ENCODE data around the gene SLC12A4.

The SLC12A4 gene

DNA sequence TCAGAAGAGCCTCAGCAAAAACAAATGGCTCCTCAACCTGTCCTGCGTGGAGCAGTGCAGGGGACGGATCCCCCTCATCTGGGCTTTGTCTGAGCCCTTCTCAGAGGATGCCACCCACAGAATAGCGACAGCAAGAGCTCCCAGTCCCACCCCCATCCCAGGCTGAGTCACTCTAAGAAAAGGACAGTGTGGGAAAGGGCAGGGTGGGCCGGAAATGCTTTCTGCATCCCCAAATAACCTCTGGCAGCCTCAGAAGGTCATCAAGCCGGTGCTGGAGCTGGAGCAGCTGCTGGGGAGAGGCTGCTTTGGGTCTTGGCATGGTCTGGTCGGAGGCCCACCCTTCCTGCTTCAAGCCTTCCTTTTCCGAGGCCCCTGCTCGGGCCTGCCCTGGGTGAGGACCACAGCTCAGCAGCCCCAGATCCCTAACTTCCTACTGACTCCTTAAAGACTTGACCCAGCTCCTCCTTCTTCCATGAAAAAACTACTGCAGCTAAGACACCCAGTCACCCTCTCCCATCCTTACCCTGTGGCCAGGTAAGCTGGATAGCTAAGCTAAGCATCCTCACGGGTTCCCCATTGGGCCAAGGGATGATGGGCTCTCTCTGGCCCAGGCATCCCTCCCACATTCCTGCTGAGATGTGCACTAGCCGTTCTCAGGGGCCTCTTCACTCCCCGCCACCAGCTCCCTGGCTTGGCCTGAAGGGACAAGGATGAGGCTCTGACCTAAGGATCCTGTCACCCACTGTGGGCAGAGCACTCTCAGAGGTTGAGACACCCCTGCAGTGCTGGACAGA is 8.7 kb downstream of the SLC12A4 start:
- Mint-ChIP-seq H3K36me3 (ENCODE audit: low read depth) (peaks cover 11% of the 10 kb centered on the region), H3K27me3 (no peaks in the 10 kb centered on the region), H3K9me3 (no peaks in the 10 kb centered on the region), H3K4me3 (no peak overlapping the region), H3K27ac (no peak overlapping the region), H3K4me1 (no peaks in the 10 kb centered on the region)
- DNase-seq (no peak), ATAC-seq (no peak)

DNA sequence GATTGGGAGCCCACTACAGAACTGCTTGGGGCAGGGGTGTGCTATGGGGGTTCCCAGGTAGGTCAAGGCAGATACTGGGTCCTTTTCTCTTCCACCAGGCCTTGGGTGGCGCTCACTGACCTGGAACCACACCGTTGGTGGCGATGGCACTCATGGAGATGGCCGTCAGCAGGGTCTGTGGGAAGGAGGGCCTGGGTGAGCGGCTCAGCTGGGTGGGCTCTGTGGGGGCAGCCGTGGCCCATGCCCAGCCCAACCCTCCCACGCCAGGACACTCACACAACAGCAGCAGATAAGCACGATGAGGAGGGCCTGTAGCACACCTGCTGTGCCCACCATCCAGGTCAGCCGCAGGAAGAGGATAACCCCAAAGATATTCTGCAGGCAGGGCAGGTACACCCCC is 10.8 kb downstream of the SLC12A4 start:
- no peak overlapping the region for H3K4me3 Mint-ChIP-seq
- DNase-seq (no peak), ATAC-seq (no peak)
- H3K9me3 Mint-ChIP-seq: no peaks in the 10 kb centered on the region
- no peaks in the 10 kb centered on the region for H3K27me3 Mint-ChIP-seq
- no peak overlapping the region for H3K27ac Mint-ChIP-seq
- peaks cover 9% of the 10 kb centered on the region for H3K36me3 Mint-ChIP-seq (ENCODE audit: low read depth)
- no peaks in the 10 kb centered on the region for H3K4me1 Mint-ChIP-seq

DNA sequence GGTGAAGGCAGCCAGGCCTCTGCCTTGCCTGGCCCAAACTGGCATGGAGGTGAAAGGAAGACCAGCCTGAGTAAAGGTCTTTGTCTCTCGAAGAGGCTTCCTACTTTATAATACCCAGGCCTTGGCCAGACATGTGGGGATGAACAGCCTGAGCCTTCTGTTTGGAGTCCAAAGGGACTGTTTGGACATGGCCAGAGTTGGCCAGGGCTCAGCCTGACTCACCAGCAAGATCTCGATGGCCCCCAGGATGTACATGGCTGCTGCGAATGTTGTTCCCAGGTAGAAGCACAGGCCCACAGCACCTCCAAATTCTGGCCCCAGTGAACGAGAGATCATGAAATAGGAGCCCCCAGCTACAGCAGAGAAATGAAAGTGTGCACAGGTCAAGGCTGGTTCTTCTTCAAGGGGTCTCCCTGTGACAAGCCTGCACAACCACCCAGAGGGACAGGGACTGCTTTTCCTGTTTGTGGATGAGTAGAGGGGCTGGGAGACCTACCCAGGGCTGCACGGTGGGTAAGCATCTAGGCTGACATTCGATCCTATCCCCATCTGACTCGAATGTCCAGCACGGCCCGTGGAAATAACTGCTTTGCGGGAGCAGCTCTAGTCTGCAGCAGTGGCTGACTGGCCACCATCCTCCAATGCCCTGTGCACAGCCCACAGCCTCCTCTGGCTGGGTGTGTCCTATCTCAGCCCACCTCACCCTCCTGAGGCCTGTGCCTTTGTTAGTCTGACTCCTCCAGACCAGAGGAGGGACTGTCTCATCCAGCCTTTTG is 13.8 kb downstream of the SLC12A4 start:
- Mint-ChIP-seq H3K9me3 (no peaks in the 10 kb centered on the region), H3K36me3 (ENCODE audit: low read depth) (peaks cover 2% of the 10 kb centered on the region)
- ATAC-seq: no peak

DNA sequence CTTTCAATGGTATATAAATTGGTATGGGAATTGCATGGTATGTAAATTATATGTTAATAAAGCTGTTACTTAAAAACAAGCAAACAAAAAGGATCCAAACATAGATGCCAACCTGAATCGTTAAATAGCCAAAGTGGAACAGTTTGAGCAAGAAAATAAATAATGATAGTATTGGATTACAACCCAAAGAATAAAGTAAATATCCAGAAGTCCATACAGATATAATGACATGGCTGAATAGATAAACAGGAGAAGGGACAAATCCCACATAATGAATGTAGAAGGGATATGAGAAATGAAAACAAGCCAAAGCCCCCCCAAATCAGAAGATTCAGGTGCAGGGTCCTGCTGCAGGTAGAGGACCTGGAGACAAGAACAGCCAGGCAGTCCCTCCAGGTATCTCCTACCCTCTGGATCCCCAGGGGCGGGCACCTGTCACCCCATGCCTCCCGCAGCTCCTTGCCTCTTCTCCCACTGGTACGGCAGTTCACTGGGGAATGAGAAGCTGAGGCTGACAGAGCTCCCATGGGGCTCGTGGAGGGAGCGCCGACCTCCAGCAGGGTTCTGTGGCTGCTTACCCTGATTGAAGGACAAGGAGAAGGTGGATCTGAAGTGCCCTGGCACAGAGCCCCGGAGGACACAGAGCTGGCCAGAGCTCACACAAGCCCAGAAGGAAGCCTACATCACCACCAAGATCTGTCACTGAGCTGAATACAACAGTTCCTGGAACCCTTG is 14.6 kb downstream of the SLC12A4 start:
- no peak overlapping the region for H3K27ac Mint-ChIP-seq
- H3K9me3 Mint-ChIP-seq: no peaks in the 10 kb centered on the region
- peaks cover 2% of the 10 kb centered on the region for H3K36me3 Mint-ChIP-seq (ENCODE audit: low read depth)
- H3K4me3 Mint-ChIP-seq: no peak overlapping the region
- H3K4me1 Mint-ChIP-seq: no peaks in the 10 kb centered on the region
- DNase-seq: no peak
- no peak for ATAC-seq
- H3K27me3 Mint-ChIP-seq: no peaks in the 10 kb centered on the region

More for the DNA sequence above, 13.8 kb downstream of the SLC12A4 start:
- Mint-ChIP-seq H3K4me3 (no peak overlapping the region), H3K27ac (no peak overlapping the region), H3K27me3 (no peaks in the 10 kb centered on the region), H3K4me1 (no peaks in the 10 kb centered on the region)
- DNase-seq: no peak

DNA sequence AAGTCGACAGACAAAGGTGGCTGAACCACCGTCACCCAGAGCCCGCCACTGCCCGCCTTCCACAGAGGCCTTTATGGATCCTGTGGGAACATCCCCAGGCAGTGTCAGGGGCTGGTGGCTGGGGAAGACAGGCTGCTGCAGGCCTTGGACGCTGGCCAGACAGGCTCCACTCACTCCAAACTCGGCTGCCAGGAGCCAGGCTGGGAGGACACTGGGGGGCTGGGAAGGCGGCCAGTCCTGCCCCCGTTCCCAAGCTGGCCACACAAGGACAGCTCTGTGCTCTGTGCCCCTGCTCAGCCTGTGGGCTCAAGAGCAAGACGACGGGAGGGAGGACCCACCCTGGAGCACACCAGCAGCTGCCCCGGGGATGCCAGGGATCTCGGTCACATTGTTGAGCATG is 17.0 kb downstream of the SLC12A4 start:
- ATAC-seq (no peak), DNase-seq (no peak)
- Mint-ChIP-seq H3K4me3 (no peak overlapping the region), H3K27ac (no peak overlapping the region), H3K9me3 (no peaks in the 10 kb centered on the region), H3K36me3 (ENCODE audit: low read depth) (no peaks in the 10 kb centered on the region), H3K27me3 (no peaks in the 10 kb centered on the region), H3K4me1 (no peaks in the 10 kb centered on the region)

DNA sequence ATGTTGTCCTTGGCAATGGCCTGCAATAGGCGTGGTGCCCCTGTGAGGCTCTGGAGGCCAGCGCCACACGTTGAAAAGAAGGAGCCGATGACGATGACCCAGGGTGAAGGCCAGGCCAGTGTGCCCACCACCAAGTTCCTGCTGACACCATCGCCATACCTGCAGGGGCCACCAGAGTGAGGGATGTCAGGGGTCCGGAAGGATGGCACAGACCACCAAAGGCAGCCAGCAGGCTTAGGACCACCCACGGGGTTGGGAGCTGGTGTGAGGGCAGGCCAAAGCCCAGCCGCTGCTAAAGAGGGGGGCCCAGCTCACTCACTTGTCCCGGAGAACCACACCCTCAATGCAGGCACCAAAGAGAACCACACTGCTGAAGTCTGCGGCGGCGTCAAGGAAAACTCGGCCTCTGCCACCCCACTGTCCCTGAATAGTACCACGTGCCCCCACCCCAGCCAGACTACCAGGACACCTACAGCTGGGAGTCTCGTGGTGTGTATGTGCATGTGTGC is 18.0 kb downstream of the SLC12A4 start:
- H3K4me3 Mint-ChIP-seq: no peak overlapping the region
- ATAC-seq (no peak), DNase-seq (no peak)
- no peak overlapping the region for H3K27ac Mint-ChIP-seq
- H3K36me3 Mint-ChIP-seq (ENCODE audit: low read depth): no peaks in the 10 kb centered on the region
- no peaks in the 10 kb centered on the region for H3K9me3 Mint-ChIP-seq
- H3K4me1 Mint-ChIP-seq: no peaks in the 10 kb centered on the region
- no peaks in the 10 kb centered on the region for H3K27me3 Mint-ChIP-seq

DNA sequence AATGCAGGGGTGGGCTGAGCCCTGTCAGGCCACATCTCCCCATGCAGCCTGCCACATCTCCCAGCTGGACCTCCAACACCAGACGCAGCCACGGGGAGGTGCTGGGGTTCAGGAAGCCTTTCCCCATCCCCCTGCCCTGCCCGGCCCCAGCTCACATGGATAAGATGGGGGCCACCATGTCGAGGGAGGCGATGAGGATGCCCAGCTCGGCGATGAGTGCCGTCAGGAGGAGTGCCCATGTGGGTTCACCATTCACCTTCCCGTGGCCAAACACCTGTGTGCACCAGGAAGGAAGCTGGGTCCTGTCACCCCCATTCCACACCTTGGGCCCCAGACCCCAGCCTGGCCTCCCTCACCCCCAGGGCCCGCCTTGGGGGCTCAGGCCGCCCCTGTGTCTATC is 18.8 kb downstream of the SLC12A4 start:
- Mint-ChIP-seq H3K27ac (no peak overlapping the region), H3K27me3 (no peaks in the 10 kb centered on the region), H3K4me3 (no peak overlapping the region), H3K36me3 (ENCODE audit: low read depth) (no peaks in the 10 kb centered on the region), H3K4me1 (no peaks in the 10 kb centered on the region), H3K9me3 (no peaks in the 10 kb centered on the region)
- DNase-seq: no peak
- no peak for ATAC-seq

DNA sequence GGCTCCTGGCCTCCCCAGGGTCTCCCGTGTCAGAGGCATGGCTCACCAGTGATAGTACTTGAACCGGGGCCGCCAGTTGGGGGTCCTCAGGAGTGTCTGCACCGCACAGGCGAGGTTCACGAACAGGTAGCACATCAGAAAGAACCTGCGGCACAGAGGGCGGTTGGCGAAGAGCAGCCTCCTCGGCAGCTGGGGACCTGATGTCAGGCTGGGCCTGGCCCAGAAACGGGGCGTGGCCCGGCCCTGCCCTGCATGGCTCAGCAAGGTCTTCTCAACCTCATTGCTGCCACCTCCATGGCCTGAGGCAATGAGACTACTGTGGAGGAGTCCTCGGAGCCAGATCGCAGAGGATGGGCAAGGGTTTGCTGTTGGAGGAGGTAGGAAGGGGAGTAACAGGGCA is 20.4 kb downstream of the SLC12A4 start:
- no peaks in the 10 kb centered on the region for H3K9me3 Mint-ChIP-seq
- H3K36me3 Mint-ChIP-seq (ENCODE audit: low read depth): no peaks in the 10 kb centered on the region
- H3K4me1 Mint-ChIP-seq: no peaks in the 10 kb centered on the region
- H3K4me3 Mint-ChIP-seq: no peak overlapping the region
- no peak overlapping the region for H3K27ac Mint-ChIP-seq
- no peaks in the 10 kb centered on the region for H3K27me3 Mint-ChIP-seq
- ATAC-seq (no peak), DNase-seq (no peak)

DNA sequence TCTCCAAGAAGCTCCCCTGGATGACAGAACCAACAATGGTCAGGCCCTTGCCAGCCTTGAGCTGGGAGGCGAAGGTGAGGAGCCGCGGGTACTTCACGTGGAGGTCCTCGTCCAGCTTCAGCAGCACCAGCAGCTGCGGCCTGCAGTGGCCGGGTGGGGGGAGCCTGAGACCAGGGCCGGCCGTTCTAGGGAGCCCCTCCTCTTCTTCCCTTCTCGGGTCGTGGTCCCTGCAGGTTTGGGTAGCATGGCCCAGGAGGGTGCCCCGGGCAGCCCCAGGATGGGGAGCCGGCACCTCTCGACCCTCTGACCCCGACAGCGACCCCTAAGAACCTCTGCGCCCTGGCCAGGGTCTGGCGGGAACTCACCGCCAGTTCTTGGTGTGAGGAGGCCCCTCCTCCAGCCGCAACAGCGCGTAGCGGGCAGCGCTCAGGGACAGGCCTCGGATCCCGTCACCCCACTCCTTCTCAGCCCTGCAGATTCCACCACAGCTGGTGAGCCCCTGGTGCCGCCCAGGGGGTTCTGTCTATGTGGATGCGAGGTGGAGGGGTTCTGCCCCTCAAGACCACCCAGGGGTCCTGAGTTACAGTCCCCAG is 21.4 kb downstream of the SLC12A4 start:
- Mint-ChIP-seq H3K4me1 (peaks cover 2% of the 10 kb centered on the region), H3K4me3 (no peak overlapping the region), H3K36me3 (ENCODE audit: low read depth) (peaks cover 2% of the 10 kb centered on the region), H3K9me3 (no peaks in the 10 kb centered on the region), H3K27me3 (no peaks in the 10 kb centered on the region), H3K27ac (no peak overlapping the region)
- DNase-seq: no peak
- ATAC-seq: no peak

DNA sequence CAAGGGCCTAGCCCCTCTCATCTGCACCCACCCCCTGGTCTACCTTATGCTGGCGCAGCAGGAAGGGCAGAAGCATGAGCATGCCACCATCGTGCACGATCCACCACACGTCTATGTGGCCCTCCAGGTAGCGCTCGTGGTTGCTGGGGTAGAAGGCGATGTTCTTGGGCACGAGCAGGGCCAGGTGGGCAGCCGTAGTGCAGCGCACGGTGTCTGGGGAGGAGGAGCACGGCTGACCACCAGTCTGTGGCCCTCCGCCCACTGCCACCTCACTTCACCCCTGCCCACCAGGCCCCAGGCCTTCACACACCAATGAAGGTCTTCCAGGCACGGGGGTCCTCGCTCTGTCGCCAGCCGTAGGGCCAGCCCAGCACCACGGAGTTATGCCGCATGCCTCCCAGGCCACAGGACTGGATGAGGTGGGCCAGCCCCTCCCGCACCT is 22.3 kb downstream of the SLC12A4 start:
- Mint-ChIP-seq H3K27me3 (no peaks in the 10 kb centered on the region), H3K36me3 (ENCODE audit: low read depth) (peaks cover 2% of the 10 kb centered on the region), H3K9me3 (no peaks in the 10 kb centered on the region), H3K4me3 (no peak overlapping the region), H3K4me1 (peaks cover 7% of the 10 kb centered on the region), H3K27ac (no peak overlapping the region)
- ATAC-seq: no peak
- no peak for DNase-seq

DNA sequence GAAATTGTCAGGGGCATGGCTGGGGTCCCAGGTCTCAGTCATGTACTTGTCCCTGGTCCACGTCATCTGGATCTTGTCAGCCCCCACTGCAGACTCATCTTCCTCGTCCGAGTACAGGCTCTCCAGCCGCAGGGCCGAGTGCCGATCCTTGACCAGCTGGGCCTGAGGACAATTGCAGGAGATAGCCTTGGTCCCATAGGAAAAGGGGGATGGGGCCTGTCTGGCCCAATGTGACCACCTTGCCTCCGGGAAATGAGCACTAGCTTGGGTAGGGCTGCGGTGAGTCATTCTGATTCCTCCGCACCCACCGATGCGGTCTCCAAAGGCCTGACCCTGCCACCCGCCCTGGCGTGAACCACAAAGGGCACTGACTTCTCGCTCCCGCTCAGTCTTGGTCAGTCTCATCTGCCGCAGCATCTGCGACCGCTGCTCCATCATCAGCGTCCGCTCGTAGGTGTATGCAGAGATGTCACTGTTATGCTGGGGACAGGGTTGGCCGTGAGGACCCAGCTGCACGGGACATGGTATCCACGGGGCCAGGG is 23.0 kb downstream of the SLC12A4 start:
- no peak for DNase-seq
- Mint-ChIP-seq H3K4me3 (no peak overlapping the region), H3K36me3 (ENCODE audit: low read depth) (peaks cover 2% of the 10 kb centered on the region), H3K27me3 (no peaks in the 10 kb centered on the region), H3K4me1 (peaks cover 8% of the 10 kb centered on the region), H3K27ac (no peak overlapping the region), H3K9me3 (no peaks in the 10 kb centered on the region)
- ATAC-seq: no peak

DNA sequence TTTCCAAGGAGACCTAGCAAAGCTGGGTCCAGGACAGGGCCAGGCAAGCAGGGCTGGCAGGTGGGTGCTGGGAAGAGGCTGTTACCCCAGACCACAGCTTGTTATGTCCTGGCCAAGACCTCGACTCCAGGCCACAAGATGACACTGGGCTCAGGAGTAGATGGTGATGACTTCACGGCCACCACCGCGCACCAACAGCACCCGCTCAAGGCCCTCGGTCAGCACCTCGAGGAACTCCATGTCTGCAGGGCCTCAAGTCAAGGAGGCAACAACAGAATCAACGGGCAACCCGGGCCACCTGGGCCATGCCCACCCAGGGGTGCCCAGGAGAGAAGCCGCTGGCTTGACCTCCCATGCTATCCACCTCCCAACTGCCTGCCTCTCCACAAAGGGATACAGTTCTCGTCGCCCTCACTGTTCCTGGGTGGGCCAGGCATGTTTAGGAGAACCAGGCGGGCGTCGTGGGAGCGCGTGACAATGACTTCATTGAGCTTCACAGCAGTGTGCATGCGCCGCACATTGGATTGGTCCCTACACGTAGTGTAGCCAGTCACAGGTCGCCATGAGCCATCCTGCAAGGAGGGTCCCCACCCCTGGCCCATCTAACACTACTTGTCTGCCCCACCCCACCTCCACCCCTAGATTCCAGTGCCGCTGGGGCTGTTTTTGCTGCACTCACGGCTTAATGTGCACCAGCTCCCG is 23.6 kb downstream of the SLC12A4 start:
- no peaks in the 10 kb centered on the region for H3K9me3 Mint-ChIP-seq
- DNase-seq (no peak), ATAC-seq (no peak)
- no peak overlapping the region for H3K4me3 Mint-ChIP-seq
- H3K27ac Mint-ChIP-seq: no peak overlapping the region
- H3K4me1 Mint-ChIP-seq: peaks cover 15% of the 10 kb centered on the region
- H3K27me3 Mint-ChIP-seq: no peaks in the 10 kb centered on the region
- H3K36me3 Mint-ChIP-seq (ENCODE audit: low read depth): peaks cover 2% of the 10 kb centered on the region

DNA sequence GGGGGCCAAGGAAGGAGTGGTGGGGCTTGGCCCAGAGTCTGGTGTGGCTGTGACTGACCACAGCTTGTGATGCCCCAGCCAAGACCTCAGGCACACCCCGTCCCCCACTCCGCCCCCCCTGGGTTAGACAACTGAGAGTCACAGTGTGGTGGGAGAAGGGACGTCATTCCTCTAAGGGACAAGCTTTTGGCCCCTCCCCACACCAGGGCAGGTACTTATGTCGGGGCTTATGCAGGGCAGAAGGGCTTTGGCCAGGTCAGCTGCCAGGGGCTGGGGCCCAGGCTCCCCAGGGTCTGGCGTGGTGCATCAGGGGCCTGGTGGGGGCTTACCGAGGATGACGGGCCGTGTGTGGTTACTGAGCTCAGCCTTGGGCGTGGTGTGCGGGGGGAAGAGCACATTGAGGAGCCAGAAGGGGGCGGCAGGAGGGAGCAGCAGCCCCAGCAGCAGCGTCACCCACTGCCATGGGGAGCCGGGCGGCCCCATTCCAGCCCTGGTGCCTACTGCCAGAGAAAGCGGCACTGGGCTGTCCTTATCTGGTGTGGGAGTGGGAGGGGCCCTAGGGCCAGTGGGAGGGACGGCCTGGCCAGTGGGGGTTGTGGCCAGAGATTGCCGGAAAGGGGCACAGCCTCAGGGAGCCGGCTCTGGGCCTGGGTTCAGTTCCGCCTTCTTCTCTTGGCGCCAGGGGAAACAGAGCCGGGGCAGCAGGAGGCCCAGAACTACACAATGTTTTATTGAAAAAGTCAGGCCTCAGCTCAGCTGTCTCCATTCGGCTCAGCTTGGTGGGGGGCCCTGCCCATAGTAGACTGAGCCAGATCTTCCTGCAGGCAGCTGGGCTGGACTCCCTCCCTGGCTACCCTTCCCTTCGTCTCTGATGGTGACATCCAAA is 24.6 kb downstream of the SLC12A4 start, which contains the start of gene LCAT:
LCAT (minus strand) TSS at position 502 of the 886 bp plus-strand sequence; CDS start at position 483, 19 bp downstream.
- no peak for DNase-seq
- Mint-ChIP-seq H3K27me3 (no peaks in the 10 kb centered on the region), H3K4me3 (no peak within 1 kb of the TSS), H3K4me1 (peaks cover 24% of the 10 kb centered on the region), H3K27ac (no peak within 1 kb of the TSS), H3K36me3 (ENCODE audit: low read depth) (peaks cover 2% of the 10 kb centered on the region), H3K9me3 (no peaks in the 10 kb centered on the region)
- no peak for ATAC-seq

Data from activated naive CD8-positive, alpha-beta T cell treated with anti-CD3 and anti-CD28 coated beads, Interleukin-2, amount 50 U/mL, for 24 hours (primary cell).